K562 (cell line): ENCODE results near the gene ECHDC3. TPM values are rescaled to one million over a fixed set of nuclear protein-coding genes. Genes with fewer than 3 reads are reported as not detected.

Experiments
- ATAC-seq: fragments of 200-7000 bp; cut with Tn5 transposase; 3 replicates; pipeline ENCODE4 v1.9.1; 2020; ENCODE audit warnings: moderate library complexity
- BruUV-seq: library from RNA; stranded (reverse); fragments of 400-500 nt; replicated peaks from 2 replicates; lab custom pipeline; 2021; lab: Mats Ljungman, UMichigan
- CTCF ChIA-PET: fragments of 300-600 bp; formaldehyde crosslinking; extraction: SDS; loops from one replicate; lab custom pipeline; 2021; ENCODE audit warnings: low intra/inter-chr PET ratio; lab: Yijun Ruan, JAX
- POLR2A ChIA-PET: fragments of 300-600, 350-650 bp; sonication (Branson Sonifier 250); formaldehyde crosslinking; extraction: SDS; loops from one replicate; lab custom pipeline; 2021; ENCODE audit warnings: antibody characterized with exemption, inconsistent platforms; lab: Yijun Ruan, JAX
- DNase-seq, 4 experiments: peaks; one replicate each; pipeline versions ENCODE4 v3.0.0 to v3.0.0-alpha.2; 2011 to 2018; ENCODE audit warnings: low spot score in 3 of 4, mixed read lengths in 3 of 4; ENCODE audit errors: extremely low read depth in 1 of 4
- FAIRE-seq: peaks from 2 replicates; lab custom pipeline; 2011; peaks lifted over from hg19 to GRCh38; lab: Jason Lieb, UNC
- H2AFZ ChIP-seq: 2 replicates; pipeline ENCODE4 v1.6.0; 2011; ENCODE audit warnings: low read depth, low read length, control low read depth, inconsistent platforms
- H3K27ac ChIP-seq: fragments of 200-600 bp; 3 replicates; pipeline ENCODE4 v1.8.0; 2011; ENCODE audit warnings: low read depth, mild to moderate bottlenecking, control low read depth, inconsistent platforms, low read length, moderate library complexity, mixed read lengths; ENCODE audit errors: extremely low read depth
- H3K27me3 ChIP-seq, 2 experiments: fragments of 300-600 bp in 1 of 2; 2 replicates in 1 of 2; 3 replicates in 1 of 2; pipeline versions ENCODE4 v1.6.0 to v1.8.0; 2011; ENCODE audit warnings: inconsistent platforms in 2 of 2, low read length in 2 of 2, mild to moderate bottlenecking in 1 of 2, mixed read lengths in 1 of 2, moderate library complexity in 1 of 2; ENCODE audit not compliant: control insufficient read depth in 2 of 2, insufficient read depth in 2 of 2
- H3K36me3 ChIP-seq: fragments of 300-600 bp; 3 replicates; pipeline ENCODE4 v1.8.0; 2011; ENCODE audit warnings: mild to moderate bottlenecking, low read length, inconsistent platforms; ENCODE audit not compliant: control insufficient read depth, insufficient read depth
- H3K4me1 ChIP-seq, 2 experiments: fragments of 200-600 bp in 1 of 2; replicated peaks in 1 of 2; 2 replicates in 1 of 2; 3 replicates in 1 of 2; pipeline versions ENCODE4 v1.5.1 to v1.8.0; 2011; ENCODE audit warnings: inconsistent platforms in 2 of 2, low read length in 2 of 2, mild to moderate bottlenecking in 1 of 2, mixed read lengths in 1 of 2, moderate library complexity in 1 of 2; ENCODE audit not compliant: control insufficient read depth in 2 of 2, insufficient read depth in 2 of 2
- H3K4me2 ChIP-seq: 2 replicates; pipeline ENCODE4 v1.6.1; 2011; ENCODE audit warnings: low read length, control low read depth, inconsistent platforms, mixed read lengths; ENCODE audit not compliant: insufficient read depth
- H3K4me3 ChIP-seq: fragments of 200-600 bp; sonication (generic), shearing (Covaris generic); 2 replicates; pipeline ENCODE4 v1.5.1; 2016; ENCODE audit warnings: control low read depth, inconsistent platforms
- H3K79me2 ChIP-seq: fragments of 200-600 bp; 3 replicates; pipeline ENCODE4 v1.8.0; 2011; ENCODE audit warnings: low read length, inconsistent platforms; ENCODE audit not compliant: control insufficient read depth, insufficient read depth
- H3K9ac ChIP-seq, 2 experiments: 2 replicates each; pipeline versions ENCODE4 v1.6.0 to v1.6.1; 2011; ENCODE audit warnings: low read depth in 2 of 2, low read length in 2 of 2, control low read depth in 1 of 2, inconsistent platforms in 1 of 2, mild to moderate bottlenecking in 1 of 2, mixed read lengths in 1 of 2; ENCODE audit not compliant: insufficient read depth in 1 of 2
- H3K9me1 ChIP-seq: one replicate; pipeline ENCODE4 v1.6.0; 2011; ENCODE audit warnings: inconsistent platforms, mild to moderate bottlenecking, low read length, moderate library complexity; ENCODE audit not compliant: control insufficient read depth, insufficient read depth
- H3K9me3 ChIP-seq: replicated peaks from 2 replicates; pipeline ENCODE4 v1.5.1; 2011; ENCODE audit warnings: low read depth, low read length, inconsistent platforms; ENCODE audit not compliant: control insufficient read depth, insufficient read depth
- H4K20me1 ChIP-seq: replicated peaks from 2 replicates; pipeline ENCODE4 v1.6.1; 2011; ENCODE audit warnings: low read length, inconsistent platforms, mixed read lengths; ENCODE audit not compliant: control insufficient read depth, insufficient read depth
- AFF1 ChIP-seq, 2 experiments: fragments of 450-650 bp; IDR thresholded peaks; 2 replicates each; pipeline ENCODE4 v1.6.1; 2018; ENCODE audit warnings: mild to moderate bottlenecking in 2 of 2, low read depth in 1 of 2; ENCODE audit not compliant: partially characterized antibody in 2 of 2
- BRD4 ChIP-seq: fragments of 200-600 bp; sonication (generic); IDR thresholded peaks from 2 replicates; pipeline ENCODE4 v1.6.1; 2017; ENCODE audit warnings: inconsistent platforms
- KHSRP ChIP-seq: fragments of 450-650 bp; IDR thresholded peaks from 2 replicates; pipeline ENCODE4 v1.6.1; 2017
- NBN ChIP-seq: fragments of 450-650 bp; IDR thresholded peaks from 2 replicates; pipeline ENCODE4 v1.6.1; 2016; ENCODE audit warnings: low read depth, mild to moderate bottlenecking
- POLR2H ChIP-seq: IDR thresholded peaks from 2 replicates; pipeline ENCODE4 v1.6.1; 2016; ENCODE audit warnings: missing genetic modification characterization, low read depth, mild to moderate bottlenecking, control low read depth, missing compliant biosample characterization, moderate library complexity
- RBFOX2 ChIP-seq: fragments of 200-400 bp; formaldehyde crosslinking; IDR thresholded peaks from 2 replicates; pipeline ENCODE4 v1.6.1; 2017; ENCODE audit warnings: low read depth, mild to moderate bottlenecking, low read length, moderate library complexity
- SRF ChIP-seq, 2 experiments: fragments of 250-450, 450-650 bp in 1 of 2; sonication (Bioruptor Pico) in 1 of 2; sonication (generic) in 1 of 2; formaldehyde crosslinking; IDR thresholded peaks; 2 replicates each; pipeline versions ENCODE4 v1.5.0 to v1.5.1; 2020 to 2022; ENCODE audit warnings: mild to moderate bottlenecking in 1 of 2, missing genetic modification reagents in 1 of 2
- THRB ChIP-seq: fragments of 450-650 bp; formaldehyde crosslinking; conservative IDR thresholded peaks from 2 replicates; pipeline ENCODE4 v1.4.0; 2022; ENCODE audit warnings: mild to moderate bottlenecking, missing genetic modification characterization
- TOE1 ChIP-seq, 2 experiments: fragments of 450-650 bp in 1 of 2; sonication (generic) in 1 of 2; formaldehyde crosslinking in 1 of 2; IDR thresholded peaks; 2 replicates each; pipeline versions ENCODE4 v1.7.1 to v1.8.0; 2016 to 2022; ENCODE audit warnings: borderline replicate concordance in 2 of 2, mild to moderate bottlenecking in 2 of 2, antibody characterized with exemption in 1 of 2, inconsistent platforms in 1 of 2, low read depth in 1 of 2, missing genetic modification reagents in 1 of 2, moderate library complexity in 1 of 2
- ZEB2 ChIP-seq: fragments of 450-650 bp; IDR thresholded peaks from 2 replicates; pipeline ENCODE4 v1.6.1; 2016
- ZNF354B ChIP-seq: fragments of 250-450 bp; sonication (Bioruptor Pico); IDR thresholded peaks from 2 replicates; pipeline ENCODE4 v1.4.0; 2020
- ZNF511 ChIP-seq: sonication (generic); formaldehyde crosslinking; IDR thresholded peaks from 2 replicates; pipeline ENCODE4 v1.8.0; 2022; ENCODE audit warnings: mild to moderate bottlenecking, missing genetic modification reagents
- ZNF76 ChIP-seq: fragments of 250-450 bp; sonication (Bioruptor Pico); IDR thresholded peaks from 2 replicates; pipeline ENCODE4 v1.4.0; 2020; ENCODE audit warnings: mild to moderate bottlenecking, moderate library complexity, borderline replicate concordance
- WGBS: fragments of 100-300 bp; shearing (Covaris generic); methylation state at CpG from one replicate; pipeline ENCODE4 v1.1.6; 2016; ENCODE audit warnings: low coverage, mixed read lengths; ENCODE audit not compliant: insufficient coverage; ENCODE audit errors: missing lambda C conversion rate; 5-methylcytosine and 5-hydroxymethylcytosine counted together
- in situ Hi-C: fragments of 300-500 bp; cut with MboI; formaldehyde crosslinking; loops from 4 replicates; pipeline ENCODE4 v1.15.0; 2018; ENCODE audit warnings: inconsistent platforms, mixed read lengths
- intact Hi-C: fragments of 100-400 bp; cut with micrococcal nuclease; formaldehyde crosslinking; loops from 2 replicates; pipeline ENCODE4 v1.14.2; 2022
- polyA plus RNA-seq, 8 experiments: library from polyadenylated mRNA; depleted of rRNA in 4 of 8; stranded (reverse) in 5 of 8; unstranded in 3 of 8; fragments of >200 nt; fragmentation: Nextera tagmentation in 2 of 8; fragmentation: Illumina TruSeq in 1 of 8; extraction: Ambion mirVana in 2 of 8; extraction: Trizol in 1 of 8; gene quantifications; 2 replicates each; pipeline versions ENCODE4 v1.2.1 to v1.2.3, GENCODE V29; 2011 to 2014; ENCODE audit warnings: inconsistent platforms in 1 of 8, missing spikeins in 1 of 8
- total RNA-seq, 7 experiments: library from RNA; depleted of rRNA in 6 of 7; stranded (reverse); fragments of >200 nt in 6 of 7; fragmentation: Illumina TruSeq in 2 of 7; extraction: Trizol in 2 of 7; gene quantifications; 2 replicates each; pipeline versions ENCODE4 v1.2.1 to v1.2.3, GENCODE V29; 2011 to 2021; ENCODE audit warnings: low replicate concordance in 1 of 7

ECHDC3 gene
- total and polyA plus RNA-seq, 9 of the 15 experiments (the other 6 are each of a cell fraction or from before 2014, with no cell fraction given) = 0.53 to 21.9 (median 15.7) TPM

GRCh38 chr10:11724938-11725776 is 17.0 kb upstream of the ECHDC3 start (continued):
- TF ChIP-seq NBN = 0 out of 2 replicates have a peak, but pooled peaks have one; percentile 37
- no peak for TF ChIP-seq SRF (CRISPR knock-in tag; IDR thresholded peaks at IDR 0.05)
- peak in 1 of 2 experiments; percentile 35 for TF ChIP-seq AFF1 (IDR thresholded peaks at IDR 0.05; ENCODE audit: low read depth in 1 of 2, partially characterized antibody in 2 of 2)

- BruUV-seq = no TSS peak
- Histone ChIP-seq H3K4me2 (no peak overlapping the region), H3K27ac (no peak overlapping the region), H2AFZ (no peak overlapping the region), H3K27me3 (no peaks in the 10 kb centered on the region), H4K20me1 (no peaks in the 10 kb centered on the region), H3K9me3 (peaks cover 12% of the 10 kb centered on the region), H3K4me3 (no peak overlapping the region), H3K4me1 (peaks cover 0 to 3% of the 10 kb centered on the region in 2 experiments; a peak in 2 of 5 replicates), H3K9me1 (no peaks in the 10 kb centered on the region), H3K79me2 (no peaks in the 10 kb centered on the region), H3K36me3 (no peaks in the 10 kb centered on the region), H3K9ac (no peak overlapping the region)
- no peak for ATAC-seq
- intact Hi-C loops (loop anchor here (1.0 to 5.0 kb wide), 3 partner anchors 32 to 211 kb away; partner anchors contain the start of gene USP6NL), in situ Hi-C loops (no loop called here)
- POLR2A ChIA-PET = interaction anchor here (0.8 kb wide), 1 partner anchor 22 kb away, joined by 3 read pairs; no protein-coding TSS in a partner anchor
- CTCF ChIA-PET = interaction anchor here (1.3 to 2.3 kb wide), 2 partner anchors 209 to 212 kb away, joined by 3 to 60 read pairs; no protein-coding TSS in a partner anchor
- WGBS = 54% methylated on average over 10 of the region's 10 CpGs
- FAIRE-seq = no peak
- no peak for DNase-seq
- no peak for TF ChIP-seq THRB (CRISPR knock-in tag)
- no peak for TF ChIP-seq POLR2H (tag)
- no peak for TF ChIP-seq ZEB2
- TF ChIP-seq KHSRP = no peak
- TF ChIP-seq BRD4 = no peak
- TF ChIP-seq ZNF511 (CRISPR knock-in tag) = no peak
- no peak for TF ChIP-seq TOE1 (IDR thresholded peaks at IDR 0.05; ENCODE audit: borderline replicate concordance)
- no peak for TF ChIP-seq TOE1 (CRISPR knock-in tag; IDR thresholded peaks at IDR 0.05; ENCODE audit: borderline replicate concordance, low read depth)
- no peak for TF ChIP-seq RBFOX2
- TF ChIP-seq ZNF76 = no peak
- no peak for TF ChIP-seq ZNF354B (CRISPR knock-in tag)
Measured at GRCh38 chr10:11725912-11726311, 16.3 kb upstream of the ECHDC3 start.
